Lower leg skin (tissue), 3 donors: ENCODE results near the gene CYRIA.

Source experiments
- POLR2A ChIP-seq, 2 donors: fragments of 450-650 bp; IDR thresholded peaks; one replicate each; pipeline ENCODE4 v1.6.1; 2016 to 2017; ENCODE audit warnings: antibody characterized with exemption in 2 of 2, mild to moderate bottlenecking in 1 of 2, moderate library complexity in 1 of 2
- TF ChIP-seq, protein P1 (sequence below), 3 donors: fragments of 450-650 bp; IDR thresholded peaks; one replicate each; pipeline ENCODE4 v1.5.1; 2016; ENCODE audit warnings: antibody characterized with exemption in 3 of 3, mild to moderate bottlenecking in 3 of 3, moderate library complexity in 2 of 3

GRCh38 chr2:16677875-16678274 is 12.2 kb upstream of the CYRIA start:
- TF ChIP-seq POLR2A (IDR thresholded peaks at IDR 0.05) = no peak
- TF ChIP-seq, protein P1, sequence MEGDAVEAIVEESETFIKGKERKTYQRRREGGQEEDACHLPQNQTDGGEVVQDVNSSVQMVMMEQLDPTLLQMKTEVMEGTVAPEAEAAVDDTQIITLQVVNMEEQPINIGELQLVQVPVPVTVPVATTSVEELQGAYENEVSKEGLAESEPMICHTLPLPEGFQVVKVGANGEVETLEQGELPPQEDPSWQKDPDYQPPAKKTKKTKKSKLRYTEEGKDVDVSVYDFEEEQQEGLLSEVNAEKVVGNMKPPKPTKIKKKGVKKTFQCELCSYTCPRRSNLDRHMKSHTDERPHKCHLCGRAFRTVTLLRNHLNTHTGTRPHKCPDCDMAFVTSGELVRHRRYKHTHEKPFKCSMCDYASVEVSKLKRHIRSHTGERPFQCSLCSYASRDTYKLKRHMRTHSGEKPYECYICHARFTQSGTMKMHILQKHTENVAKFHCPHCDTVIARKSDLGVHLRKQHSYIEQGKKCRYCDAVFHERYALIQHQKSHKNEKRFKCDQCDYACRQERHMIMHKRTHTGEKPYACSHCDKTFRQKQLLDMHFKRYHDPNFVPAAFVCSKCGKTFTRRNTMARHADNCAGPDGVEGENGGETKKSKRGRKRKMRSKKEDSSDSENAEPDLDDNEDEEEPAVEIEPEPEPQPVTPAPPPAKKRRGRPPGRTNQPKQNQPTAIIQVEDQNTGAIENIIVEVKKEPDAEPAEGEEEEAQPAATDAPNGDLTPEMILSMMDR (IDR thresholded peaks at IDR 0.05) = no peak
